ENCODE results near the gene LRRC46. TPM values are rescaled to one million over a fixed set of nuclear protein-coding genes. Genes with fewer than 3 reads are reported as not detected.

The LRRC46 gene
- total and polyA plus RNA-seq, 2 of the 13 experiments (the other 11 are each of a cell fraction or from before 2014, with no cell fraction given), result 0.09 TPM

DNA sequence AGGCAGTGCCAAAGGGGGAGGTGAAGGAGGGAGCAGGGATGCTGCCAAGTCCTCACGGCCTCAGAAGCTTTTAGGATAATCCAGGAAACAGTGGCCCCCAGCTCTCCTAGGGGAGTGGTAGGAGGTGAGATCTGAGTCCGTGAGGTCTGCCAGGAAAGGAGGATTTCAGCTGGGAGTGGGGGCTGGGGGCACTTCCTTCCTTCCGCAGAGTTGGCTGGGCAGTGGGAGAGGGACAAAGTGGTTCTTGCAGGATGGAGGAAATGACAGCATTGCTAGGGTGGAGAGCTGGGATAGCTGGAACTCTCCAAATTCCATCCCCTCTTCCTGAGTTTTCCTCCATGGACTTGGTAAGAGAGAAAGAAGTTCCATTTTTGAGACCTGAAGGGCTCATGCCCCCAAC lies 24.3 kb downstream of the LRRC46 start:
- Histone ChIP-seq H4K20me1 (ENCODE audit: insufficient read depth, low read length) (no peaks in the 10 kb centered on the region), H3K9ac (ENCODE audit: insufficient read depth, low read depth, low read length) (no peak overlapping the region), H3K4me3 (replicated peaks in 1 of 3; ENCODE audit: insufficient read depth in 1 of 3, low read depth in 2 of 3, low read length in 3 of 3) (no peak overlapping the region), H3K27me3 (ENCODE audit: control insufficient read depth in 1 of 2, insufficient read depth in 2 of 2, low read length in 2 of 2) (peaks cover 10 to 70% of the 10 kb centered on the region in 2 experiments; a peak in 4 of 5 replicates), H3K36me3 (replicated peaks in 1 of 2; ENCODE audit: control insufficient read depth in 1 of 2, insufficient read depth in 2 of 2, low read length in 2 of 2) (no peaks in the 10 kb centered on the region), H3K4me2 (ENCODE audit: low read depth, low read length) (no peak overlapping the region), H3K79me2 (ENCODE audit: insufficient read depth, low read length) (no peaks in the 10 kb centered on the region), H3K9me3 (ENCODE audit: low read length) (no peaks in the 10 kb centered on the region), H3K27ac (ENCODE audit: extremely low read length, insufficient read depth, low read length) (no peak overlapping the region), H3K4me1 (ENCODE audit: insufficient read depth, low read length) (peaks cover 4% of the 10 kb centered on the region; the same call in 1 of the 2 replicates), H2AFZ (ENCODE audit: low read length) (no peak overlapping the region)
- no TSS peak for BruUV-seq (replicated peaks)
- ChIA-PET POLR2A (interaction anchor here (2.1 kb wide), 1 partner anchor 40 kb away, joined by 8 read pairs; the partner anchor contains the start of gene SP2), CTCF (ENCODE audit: low intra/inter-chr PET ratio, low total read pairs) (no interaction called here)
- no peak for TF ChIP-seq PHF5A (CRISPR knock-in tag; IDR thresholded peaks at IDR 0.05; ENCODE audit: low read depth, unreplicated experiment)
- no peak for TF ChIP-seq ZNF839 (CRISPR knock-in tag; IDR thresholded peaks at IDR 0.05; ENCODE audit: borderline replicate concordance)
- no peak for TF ChIP-seq SMYD3 (CRISPR knock-in tag; IDR thresholded peaks at IDR 0.05)
- no peak for TF ChIP-seq ZNF264 (CRISPR knock-in tag; IDR thresholded peaks at IDR 0.05)
- TF ChIP-seq, protein P1, sequence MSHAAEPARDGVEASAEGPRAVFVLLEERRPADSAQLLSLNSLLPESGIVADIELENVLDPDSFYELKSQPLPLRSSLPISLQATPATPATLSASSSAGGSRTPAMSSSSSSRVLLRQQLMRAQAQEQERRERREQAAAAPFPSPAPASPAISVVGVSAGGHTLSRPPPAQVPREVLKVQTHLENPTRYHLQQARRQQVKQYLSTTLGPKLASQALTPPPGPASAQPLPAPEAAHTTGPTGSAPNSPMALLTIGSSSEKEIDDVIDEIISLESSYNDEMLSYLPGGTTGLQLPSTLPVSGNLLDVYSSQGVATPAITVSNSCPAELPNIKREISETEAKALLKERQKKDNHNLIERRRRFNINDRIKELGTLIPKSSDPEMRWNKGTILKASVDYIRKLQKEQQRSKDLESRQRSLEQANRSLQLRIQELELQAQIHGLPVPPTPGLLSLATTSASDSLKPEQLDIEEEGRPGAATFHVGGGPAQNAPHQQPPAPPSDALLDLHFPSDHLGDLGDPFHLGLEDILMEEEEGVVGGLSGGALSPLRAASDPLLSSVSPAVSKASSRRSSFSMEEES (CRISPR knock-in tag; IDR thresholded peaks at IDR 0.05), result no peak
- TF ChIP-seq GATA4 (IDR thresholded peaks at IDR 0.05; ENCODE audit: borderline replicate concordance, low read depth), result no peak
- TF ChIP-seq, protein P2, sequence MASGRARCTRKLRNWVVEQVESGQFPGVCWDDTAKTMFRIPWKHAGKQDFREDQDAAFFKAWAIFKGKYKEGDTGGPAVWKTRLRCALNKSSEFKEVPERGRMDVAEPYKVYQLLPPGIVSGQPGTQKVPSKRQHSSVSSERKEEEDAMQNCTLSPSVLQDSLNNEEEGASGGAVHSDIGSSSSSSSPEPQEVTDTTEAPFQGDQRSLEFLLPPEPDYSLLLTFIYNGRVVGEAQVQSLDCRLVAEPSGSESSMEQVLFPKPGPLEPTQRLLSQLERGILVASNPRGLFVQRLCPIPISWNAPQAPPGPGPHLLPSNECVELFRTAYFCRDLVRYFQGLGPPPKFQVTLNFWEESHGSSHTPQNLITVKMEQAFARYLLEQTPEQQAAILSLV (CRISPR knock-in tag; IDR thresholded peaks at IDR 0.05; ENCODE audit: borderline replicate concordance), result no peak
- no peak for TF ChIP-seq ZBTB38 (CRISPR knock-in tag; IDR thresholded peaks at IDR 0.05)
- TF ChIP-seq MXD3 (CRISPR knock-in tag; IDR thresholded peaks at IDR 0.05), result no peak
- TF ChIP-seq GZF1 (CRISPR knock-in tag; IDR thresholded peaks at IDR 0.05), result no peak
- no peak for TF ChIP-seq HMG20B (CRISPR knock-in tag; conservative IDR thresholded peaks at IDR 0.05)
- TF ChIP-seq ZNF660 (CRISPR knock-in tag; IDR thresholded peaks at IDR 0.05; ENCODE audit: borderline replicate concordance, low read depth), result no peak
- no peak for TF ChIP-seq ZNF280D (CRISPR knock-in tag; IDR thresholded peaks at IDR 0.05)
- TF ChIP-seq CC2D1A (CRISPR knock-in tag; IDR thresholded peaks at IDR 0.05), result no peak
- no peak for TF ChIP-seq IKZF1 (IDR thresholded peaks at IDR 0.05)
- TF ChIP-seq, protein P3, sequence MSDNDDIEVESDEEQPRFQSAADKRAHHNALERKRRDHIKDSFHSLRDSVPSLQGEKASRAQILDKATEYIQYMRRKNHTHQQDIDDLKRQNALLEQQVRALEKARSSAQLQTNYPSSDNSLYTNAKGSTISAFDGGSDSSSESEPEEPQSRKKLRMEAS (IDR thresholded peaks at IDR 0.05), result no peak
- no peak for TF ChIP-seq HNRNPLL (IDR thresholded peaks at IDR 0.05; ENCODE audit: low read depth, low read length, poor library complexity, severe bottlenecking)
- no peak for TF ChIP-seq CBX5 (CRISPR knock-in tag; IDR thresholded peaks at IDR 0.05; ENCODE audit: borderline replicate concordance)
- no peak for TF ChIP-seq FOSL1 (CRISPR knock-in tag; IDR thresholded peaks at IDR 0.05; ENCODE audit: borderline replicate concordance)
- no peak for FAIRE-seq
- in situ Hi-C loops (cut with HindIII; ENCODE audit: extremely low pct_ligation_motif_present, low pct_unique_long_range_greater_than_20kb) (no loop called here), intact Hi-C loops (cut with micrococcal nuclease; ENCODE audit: unreplicated experiment) (no loop called here)
- no peak for ATAC-seq
- no peak for DNase-seq (ENCODE audit: low spot score)
- WGBS (ENCODE audit: low lambda C conversion rate), result 18% methylated on average over 3 of the region's 3 CpGs

All from HepG2 (cell line).